ENCODE data around the gene KLHL20. TPM values are rescaled to one million over a fixed set of nuclear protein-coding genes. Genes with fewer than 3 reads are reported as not detected.

Gene KLHL20
- total RNA-seq, 1 donor from 2014 or later: 19.9 TPM

GRCh38 chr1:173823781-173824314, 109.1 kb downstream of the KLHL20 start:
- no peaks in the 10 kb centered on the region for H3K9me3 Mint-ChIP-seq (ENCODE audit: low read depth)
- no peaks in the 10 kb centered on the region for H3K27me3 Mint-ChIP-seq
- peaks cover 18% of the 10 kb centered on the region for H3K4me1 Mint-ChIP-seq (ENCODE audit: low read depth)

GRCh38 chr1:173824315-173825081, 109.7 kb downstream of the KLHL20 start, which contains the start of the genes CENPL and DARS2:
TSS of gene CENPL (minus strand) at chr1:173824883. CDS start at chr1:173811299, 13,584 bp downstream.
TSS of gene DARS2 (plus strand) at chr1:173824673. CDS start at chr1:173825230, 557 bp downstream.
- DNase-seq (ENCODE audit: low spot score, unreplicated experiment): peak; percentile 74
- TF ChIP-seq, protein P1, sequence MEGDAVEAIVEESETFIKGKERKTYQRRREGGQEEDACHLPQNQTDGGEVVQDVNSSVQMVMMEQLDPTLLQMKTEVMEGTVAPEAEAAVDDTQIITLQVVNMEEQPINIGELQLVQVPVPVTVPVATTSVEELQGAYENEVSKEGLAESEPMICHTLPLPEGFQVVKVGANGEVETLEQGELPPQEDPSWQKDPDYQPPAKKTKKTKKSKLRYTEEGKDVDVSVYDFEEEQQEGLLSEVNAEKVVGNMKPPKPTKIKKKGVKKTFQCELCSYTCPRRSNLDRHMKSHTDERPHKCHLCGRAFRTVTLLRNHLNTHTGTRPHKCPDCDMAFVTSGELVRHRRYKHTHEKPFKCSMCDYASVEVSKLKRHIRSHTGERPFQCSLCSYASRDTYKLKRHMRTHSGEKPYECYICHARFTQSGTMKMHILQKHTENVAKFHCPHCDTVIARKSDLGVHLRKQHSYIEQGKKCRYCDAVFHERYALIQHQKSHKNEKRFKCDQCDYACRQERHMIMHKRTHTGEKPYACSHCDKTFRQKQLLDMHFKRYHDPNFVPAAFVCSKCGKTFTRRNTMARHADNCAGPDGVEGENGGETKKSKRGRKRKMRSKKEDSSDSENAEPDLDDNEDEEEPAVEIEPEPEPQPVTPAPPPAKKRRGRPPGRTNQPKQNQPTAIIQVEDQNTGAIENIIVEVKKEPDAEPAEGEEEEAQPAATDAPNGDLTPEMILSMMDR (IDR thresholded peaks at IDR 0.05; ENCODE audit: unreplicated experiment): no peak
- H3K27ac Mint-ChIP-seq: peak within 1 kb of the TSS; percentile 99
- H3K4me3 Mint-ChIP-seq (ENCODE audit: low read depth): peak within 1 kb of the TSS; percentile 96
- H3K4me1 Mint-ChIP-seq (ENCODE audit: low read depth): peaks cover 18% of the 10 kb centered on the region
- no peaks in the 10 kb centered on the region for H3K36me3 Mint-ChIP-seq (ENCODE audit: insufficient read depth)
- H3K27me3 Mint-ChIP-seq: no peaks in the 10 kb centered on the region
- H3K9me3 Mint-ChIP-seq (ENCODE audit: low read depth): no peaks in the 10 kb centered on the region

More at GRCh38 chr1:173823781-173824314, 109.1 kb downstream of the KLHL20 start:
- H3K27ac Mint-ChIP-seq: peak overlapping the region; percentile 99
- TF ChIP-seq, protein P1 (IDR thresholded peaks at IDR 0.05; ENCODE audit: unreplicated experiment): no peak
- no peak for DNase-seq (ENCODE audit: low spot score, unreplicated experiment)
- no peaks in the 10 kb centered on the region for H3K36me3 Mint-ChIP-seq (ENCODE audit: insufficient read depth)
- H3K4me3 Mint-ChIP-seq (ENCODE audit: low read depth): peak overlapping the region; percentile 96

DNA sequence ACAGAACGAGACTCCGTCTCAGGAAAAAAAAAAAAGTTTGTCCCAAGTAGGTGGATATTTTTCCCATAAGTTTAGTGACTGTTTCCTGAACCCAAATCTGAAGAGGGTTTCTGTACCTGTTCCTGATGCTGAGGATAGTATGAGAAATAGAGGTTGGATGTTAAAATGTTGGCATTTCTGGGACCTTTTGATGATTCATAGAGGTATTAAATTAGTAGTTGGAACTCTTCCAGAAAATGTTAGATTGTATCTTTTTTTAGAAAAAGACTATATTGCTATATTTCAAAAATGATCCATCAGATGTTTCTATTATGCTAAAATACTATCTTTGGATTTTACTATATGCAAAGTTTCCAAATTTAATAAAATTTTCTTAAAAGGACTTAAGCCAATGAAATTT, 112.8 kb downstream of the KLHL20 start:
- H3K4me3 Mint-ChIP-seq (ENCODE audit: low read depth): no peak overlapping the region
- H3K4me1 Mint-ChIP-seq (ENCODE audit: low read depth): peaks cover 13% of the 10 kb centered on the region
- no peak overlapping the region for H3K27ac Mint-ChIP-seq
- H3K27me3 Mint-ChIP-seq: no peaks in the 10 kb centered on the region
- no peak for DNase-seq (ENCODE audit: low spot score, unreplicated experiment)
- H3K36me3 Mint-ChIP-seq (ENCODE audit: insufficient read depth): peaks cover 2% of the 10 kb centered on the region
- H3K9me3 Mint-ChIP-seq (ENCODE audit: low read depth): no peaks in the 10 kb centered on the region
- TF ChIP-seq, protein P1 (IDR thresholded peaks at IDR 0.05; ENCODE audit: unreplicated experiment): no peak

DNA sequence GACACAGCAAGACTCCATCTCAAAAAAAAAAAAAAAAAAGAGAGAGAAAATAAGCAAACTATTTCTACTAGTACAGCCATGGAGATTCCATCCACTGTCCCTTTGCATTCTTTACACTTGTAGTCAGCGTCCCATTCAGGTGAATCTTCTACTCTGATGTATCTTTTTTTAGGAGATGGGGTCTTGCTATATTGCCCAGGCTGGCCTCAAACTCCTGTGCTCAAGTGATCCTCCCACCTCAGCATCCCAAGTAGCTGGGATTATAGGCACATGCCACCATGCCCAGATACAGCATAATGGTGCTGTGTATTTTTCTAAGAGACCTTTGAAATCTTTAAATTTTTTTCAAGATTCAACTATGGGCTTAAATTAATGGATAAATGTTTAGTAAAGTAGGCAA, 118.0 kb downstream of the KLHL20 start:
- Mint-ChIP-seq H3K27ac (no peak overlapping the region), H3K9me3 (ENCODE audit: low read depth) (no peaks in the 10 kb centered on the region), H3K4me1 (ENCODE audit: low read depth) (no peaks in the 10 kb centered on the region), H3K27me3 (no peaks in the 10 kb centered on the region), H3K36me3 (ENCODE audit: insufficient read depth) (peaks cover 11% of the 10 kb centered on the region), H3K4me3 (ENCODE audit: low read depth) (no peak overlapping the region)
- no peak for DNase-seq (ENCODE audit: low spot score, unreplicated experiment)
- TF ChIP-seq, protein P1 (IDR thresholded peaks at IDR 0.05; ENCODE audit: unreplicated experiment): no peak

Other genes starting within 250 kb of the KLHL20 start
- 258 and 264 TPM in 2 replicates for gene PRDX6, start 237.6 kb upstream of the KLHL20 start, total RNA-seq
- not detected in 2 replicates for gene SLC9C2, start 111.9 kb upstream of the KLHL20 start, total RNA-seq
- gene TEX50, start 79.6 kb upstream of the KLHL20 start, total RNA-seq: not detected in 2 replicates
- 1.2 and 1.5 TPM in 2 replicates for gene ANKRD45, start 45.1 kb upstream of the KLHL20 start, total RNA-seq
- 20.2 and 21.1 TPM in 2 replicates for gene DARS2, start 109.7 kb downstream of the KLHL20 start, total RNA-seq
- gene CENPL, start 109.9 kb downstream of the KLHL20 start, total RNA-seq: 11.6 and 12.0 TPM in 2 replicates
- gene GAS5, start 153.0 kb downstream of the KLHL20 start, total RNA-seq: 352 and 423 TPM in 2 replicates
- 12.2 and 14.3 TPM in 2 replicates for gene ZBTB37, start 153.4 kb downstream of the KLHL20 start, total RNA-seq
- 0.31 TPM in 1 of 2 replicates, not detected in the other for gene SERPINC1, start 202.3 kb downstream of the KLHL20 start, total RNA-seq

Data from progenitor cell of endocrine pancreas (in vitro differentiated cells).